WTC11 (cell line): ENCODE data around the gene RTCA. TPM values are rescaled to one million over a fixed set of nuclear protein-coding genes. Genes with fewer than 3 reads are reported as not detected.

Source experiments
- ATAC-seq: fragments of 200-7000 bp; cut with Tn5 transposase; 2 replicates; pipeline ENCODE4 v1.10.0; 2021; ENCODE audit warnings: mild to moderate bottlenecking, moderate library complexity
- CTCF ChIA-PET: fragments of 300-600 bp; sonication (Branson Sonifier 250); formaldehyde crosslinking; loops from one replicate; lab custom pipeline; 2021; ENCODE audit warnings: antibody characterized with exemption; lab: Charles Lee
- POLR2A ChIA-PET: fragments of 350-600 bp; sonication (Branson Sonifier 250); formaldehyde crosslinking; loops from one replicate; lab custom pipeline; 2021; ENCODE audit warnings: antibody characterized with exemption; lab: Charles Lee
- DNase-seq: peaks from one replicate; pipeline ENCODE4 v3.0.0; 2021; ENCODE audit warnings: low spot score
- H3K27ac Mint-ChIP-seq: 2 replicates; pipeline ENCODE4 v1.8.0; 2021; ENCODE audit warnings: mixed read lengths
- H3K27me3 Mint-ChIP-seq: 2 replicates; pipeline ENCODE4 v1.8.0; 2021; ENCODE audit warnings: low read depth, mild to moderate bottlenecking, moderate library complexity, mixed read lengths
- H3K36me3 Mint-ChIP-seq: 2 replicates; pipeline ENCODE4 v1.8.0; 2021; ENCODE audit warnings: mixed read lengths
- H3K4me1 Mint-ChIP-seq: 2 replicates; pipeline ENCODE4 v1.8.0; 2022; ENCODE audit warnings: mixed read lengths
- H3K4me3 Mint-ChIP-seq: 2 replicates; pipeline ENCODE4 v1.8.0; 2021; ENCODE audit warnings: mild to moderate bottlenecking, moderate library complexity, mixed read lengths
- H3K9me3 Mint-ChIP-seq: 2 replicates; pipeline ENCODE4 v1.8.0; 2021; ENCODE audit warnings: mixed read lengths
- ATF1 ChIP-seq: sonication (generic); formaldehyde crosslinking; IDR thresholded peaks from 2 replicates; pipeline ENCODE4 v1.8.1; 2023; ENCODE audit warnings: mild to moderate bottlenecking, moderate library complexity, missing genetic modification reagents
- CREB1 ChIP-seq: sonication (generic); formaldehyde crosslinking; IDR thresholded peaks from 2 replicates; pipeline ENCODE4 v1.8.0; 2023; ENCODE audit warnings: mild to moderate bottlenecking, missing genetic modification reagents
- CREM ChIP-seq: sonication (generic); formaldehyde crosslinking; IDR thresholded peaks from 2 replicates; pipeline ENCODE4 v1.8.1; 2022; ENCODE audit warnings: mild to moderate bottlenecking, missing genetic modification reagents, moderate library complexity
- ELF4 ChIP-seq: sonication (generic); formaldehyde crosslinking; IDR thresholded peaks from 2 replicates; pipeline ENCODE4 v1.8.1; 2022; ENCODE audit warnings: low read depth, mild to moderate bottlenecking, moderate library complexity, missing genetic modification reagents
- GRHL2 ChIP-seq: fragments of 250-450 bp; sonication (Bioruptor Pico); IDR thresholded peaks from 2 replicates; pipeline ENCODE4 v1.8.0; 2022; ENCODE audit warnings: mild to moderate bottlenecking, moderate library complexity; ENCODE audit not compliant: insufficient replicate concordance, severe bottlenecking
- RELA ChIP-seq: sonication (generic); formaldehyde crosslinking; IDR thresholded peaks from 2 replicates; pipeline ENCODE4 v1.8.1; 2022; ENCODE audit warnings: missing genetic modification reagents, mild to moderate bottlenecking, borderline replicate concordance
- SMAD3 ChIP-seq: sonication (generic); formaldehyde crosslinking; IDR thresholded peaks from 2 replicates; pipeline ENCODE4 v1.8.0; 2022; ENCODE audit warnings: missing genetic modification reagents, mild to moderate bottlenecking, borderline replicate concordance
- SOX15 ChIP-seq: fragments of 250-450 bp; sonication (Bioruptor Pico); IDR thresholded peaks from 2 replicates; pipeline ENCODE4 v1.9.0; 2021; ENCODE audit warnings: mild to moderate bottlenecking
- TP53 ChIP-seq: sonication (generic); formaldehyde crosslinking; IDR thresholded peaks from 2 replicates; pipeline ENCODE4 v1.8.1; 2023; ENCODE audit warnings: mild to moderate bottlenecking, missing genetic modification reagents
- ZNF121 ChIP-seq: sonication (generic); formaldehyde crosslinking; IDR thresholded peaks from 2 replicates; pipeline ENCODE4 v1.8.0; 2023; ENCODE audit warnings: missing genetic modification reagents
- total RNA-seq: library from RNA; stranded (reverse); gene quantifications from 3 replicates; pipeline ENCODE4 v1.2.3, GENCODE V29; 2021
- TF ChIP-seq, protein P1 (sequence below): fragments of 250-450 bp; sonication (Bioruptor Pico); IDR thresholded peaks from 2 replicates; pipeline ENCODE4 v1.9.0; 2021; ENCODE audit warnings: mild to moderate bottlenecking, borderline replicate concordance
- TF ChIP-seq, protein P2 (sequence below): sonication (generic); formaldehyde crosslinking; IDR thresholded peaks from 2 replicates; pipeline ENCODE4 v1.8.1; 2023; ENCODE audit warnings: mild to moderate bottlenecking, moderate library complexity, missing genetic modification reagents
- TF ChIP-seq, protein P3 (sequence below): fragments of 250-450 bp; sonication (Bioruptor Pico); IDR thresholded peaks from 2 replicates; pipeline ENCODE4 v2.1.2; 2022; ENCODE audit warnings: mild to moderate bottlenecking, moderate library complexity
- TF ChIP-seq, protein P4 (sequence below): fragments of 250-450 bp; sonication (Bioruptor Pico); IDR thresholded peaks from 2 replicates; pipeline ENCODE4 v1.8.0; 2021; ENCODE audit warnings: mild to moderate bottlenecking
- TF ChIP-seq, protein P5 (sequence below): fragments of 250-450 bp; sonication (Bioruptor Pico); IDR thresholded peaks from 2 replicates; pipeline ENCODE4 v1.9.0; 2021; ENCODE audit warnings: mild to moderate bottlenecking
- TF ChIP-seq, protein P6 (sequence below): sonication (generic); formaldehyde crosslinking; IDR thresholded peaks from 2 replicates; pipeline ENCODE4 v1.8.1; 2022; ENCODE audit warnings: missing genetic modification reagents, borderline replicate concordance
- TF ChIP-seq, protein P7 (sequence below): sonication (generic); formaldehyde crosslinking; conservative IDR thresholded peaks from 2 replicates; pipeline ENCODE4 v1.8.1; 2023; ENCODE audit warnings: mild to moderate bottlenecking, low read depth, missing genetic modification reagents, moderate library complexity

Gene RTCA
- total RNA-seq, 1 experiment from 2014 or later, result 35.7 TPM

DNA sequence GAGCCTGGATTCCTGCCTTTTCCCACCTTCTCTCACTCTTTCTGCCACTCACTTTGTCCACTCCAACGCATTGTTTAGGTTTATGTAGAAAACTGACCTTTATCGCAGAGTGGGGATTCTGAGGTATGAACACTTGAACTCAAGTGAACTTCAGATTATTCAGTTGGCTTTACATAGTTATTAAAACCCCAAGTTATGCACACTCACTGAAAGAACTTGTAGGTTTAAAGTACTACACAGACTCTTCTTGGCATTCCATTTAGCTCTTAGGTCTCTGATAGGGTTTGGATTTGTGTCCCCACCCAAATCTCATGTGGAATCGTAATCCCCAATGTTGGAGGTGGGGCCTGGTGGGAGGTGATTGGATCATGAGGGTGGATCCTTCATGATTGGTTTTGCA, 39.9 kb downstream of the RTCA start (continued):
- TF ChIP-seq, protein P1, sequence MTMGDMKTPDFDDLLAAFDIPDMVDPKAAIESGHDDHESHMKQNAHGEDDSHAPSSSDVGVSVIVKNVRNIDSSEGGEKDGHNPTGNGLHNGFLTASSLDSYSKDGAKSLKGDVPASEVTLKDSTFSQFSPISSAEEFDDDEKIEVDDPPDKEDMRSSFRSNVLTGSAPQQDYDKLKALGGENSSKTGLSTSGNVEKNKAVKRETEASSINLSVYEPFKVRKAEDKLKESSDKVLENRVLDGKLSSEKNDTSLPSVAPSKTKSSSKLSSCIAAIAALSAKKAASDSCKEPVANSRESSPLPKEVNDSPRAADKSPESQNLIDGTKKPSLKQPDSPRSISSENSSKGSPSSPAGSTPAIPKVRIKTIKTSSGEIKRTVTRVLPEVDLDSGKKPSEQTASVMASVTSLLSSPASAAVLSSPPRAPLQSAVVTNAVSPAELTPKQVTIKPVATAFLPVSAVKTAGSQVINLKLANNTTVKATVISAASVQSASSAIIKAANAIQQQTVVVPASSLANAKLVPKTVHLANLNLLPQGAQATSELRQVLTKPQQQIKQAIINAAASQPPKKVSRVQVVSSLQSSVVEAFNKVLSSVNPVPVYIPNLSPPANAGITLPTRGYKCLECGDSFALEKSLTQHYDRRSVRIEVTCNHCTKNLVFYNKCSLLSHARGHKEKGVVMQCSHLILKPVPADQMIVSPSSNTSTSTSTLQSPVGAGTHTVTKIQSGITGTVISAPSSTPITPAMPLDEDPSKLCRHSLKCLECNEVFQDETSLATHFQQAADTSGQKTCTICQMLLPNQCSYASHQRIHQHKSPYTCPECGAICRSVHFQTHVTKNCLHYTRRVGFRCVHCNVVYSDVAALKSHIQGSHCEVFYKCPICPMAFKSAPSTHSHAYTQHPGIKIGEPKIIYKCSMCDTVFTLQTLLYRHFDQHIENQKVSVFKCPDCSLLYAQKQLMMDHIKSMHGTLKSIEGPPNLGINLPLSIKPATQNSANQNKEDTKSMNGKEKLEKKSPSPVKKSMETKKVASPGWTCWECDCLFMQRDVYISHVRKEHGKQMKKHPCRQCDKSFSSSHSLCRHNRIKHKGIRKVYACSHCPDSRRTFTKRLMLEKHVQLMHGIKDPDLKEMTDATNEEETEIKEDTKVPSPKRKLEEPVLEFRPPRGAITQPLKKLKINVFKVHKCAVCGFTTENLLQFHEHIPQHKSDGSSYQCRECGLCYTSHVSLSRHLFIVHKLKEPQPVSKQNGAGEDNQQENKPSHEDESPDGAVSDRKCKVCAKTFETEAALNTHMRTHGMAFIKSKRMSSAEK (CRISPR knock-in tag), result no peak
- no peak for TF ChIP-seq SMAD3
- TF ChIP-seq, all 79 proteins: peak for 0

DNA sequence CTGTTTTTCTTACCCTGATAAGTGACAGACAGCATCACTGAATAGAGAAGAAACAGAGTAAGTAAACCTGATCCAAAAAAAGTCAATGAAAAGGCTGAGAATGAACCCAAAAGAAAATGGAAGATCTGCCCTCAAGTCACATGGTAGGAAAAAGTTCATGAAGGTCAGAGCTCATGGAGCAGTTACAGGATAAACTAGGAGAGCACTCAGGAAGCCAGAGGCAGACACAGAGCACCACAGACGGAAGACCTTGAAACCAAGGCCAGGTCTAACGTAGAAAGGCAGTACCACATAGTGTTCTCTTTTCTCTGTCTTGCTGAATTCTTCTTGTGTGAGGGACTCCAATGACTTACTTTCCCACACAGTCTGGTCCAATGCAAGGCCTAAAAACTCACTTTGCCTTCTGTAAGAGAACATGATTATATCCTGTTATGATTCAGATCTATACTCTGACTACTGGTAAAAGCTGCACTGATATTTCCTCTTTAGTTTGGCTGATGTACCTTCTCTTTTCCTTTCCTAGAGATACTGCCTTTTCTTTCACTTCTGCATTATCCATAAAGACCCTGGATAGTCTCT, 40.8 kb downstream of the RTCA start:
- no peak for DNase-seq
- no peaks in the 10 kb centered on the region for H3K36me3 Mint-ChIP-seq
- no peak for ATAC-seq
- TF ChIP-seq, protein P2, sequence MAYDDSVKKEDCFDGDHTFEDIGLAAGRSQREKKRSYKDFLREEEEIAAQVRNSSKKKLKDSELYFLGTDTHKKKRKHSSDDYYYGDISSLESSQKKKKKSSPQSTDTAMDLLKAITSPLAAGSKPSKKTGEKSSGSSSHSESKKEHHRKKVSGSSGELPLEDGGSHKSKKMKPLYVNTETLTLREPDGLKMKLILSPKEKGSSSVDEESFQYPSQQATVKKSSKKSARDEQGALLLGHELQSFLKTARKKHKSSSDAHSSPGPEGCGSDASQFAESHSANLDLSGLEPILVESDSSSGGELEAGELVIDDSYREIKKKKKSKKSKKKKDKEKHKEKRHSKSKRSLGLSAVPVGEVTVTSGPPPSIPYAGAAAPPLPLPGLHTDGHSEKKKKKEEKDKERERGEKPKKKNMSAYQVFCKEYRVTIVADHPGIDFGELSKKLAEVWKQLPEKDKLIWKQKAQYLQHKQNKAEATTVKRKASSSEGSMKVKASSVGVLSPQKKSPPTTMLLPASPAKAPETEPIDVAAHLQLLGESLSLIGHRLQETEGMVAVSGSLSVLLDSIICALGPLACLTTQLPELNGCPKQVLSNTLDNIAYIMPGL (CRISPR knock-in tag), result no peak
- TF ChIP-seq RELA (CRISPR knock-in tag) (no peak), GRHL2 (no peak), SOX15 (CRISPR knock-in tag) (no peak), ATF1 (no peak), CREB1 (CRISPR knock-in tag) (no peak), TP53 (CRISPR knock-in tag) (no peak), ZNF121 (CRISPR knock-in tag) (no peak), CREM (no peak)
- POLR2A ChIA-PET, result no interaction called here
- no peak overlapping the region for H3K27ac Mint-ChIP-seq
- H3K27me3 Mint-ChIP-seq, result no peaks in the 10 kb centered on the region; the same call in 1 of the 2 replicates
- CTCF ChIA-PET, result no interaction called here
- H3K4me1 Mint-ChIP-seq, result peaks cover 14% of the 10 kb centered on the region
- H3K9me3 Mint-ChIP-seq, result peaks cover 22% of the 10 kb centered on the region
- H3K4me3 Mint-ChIP-seq, result no peak overlapping the region

DNA sequence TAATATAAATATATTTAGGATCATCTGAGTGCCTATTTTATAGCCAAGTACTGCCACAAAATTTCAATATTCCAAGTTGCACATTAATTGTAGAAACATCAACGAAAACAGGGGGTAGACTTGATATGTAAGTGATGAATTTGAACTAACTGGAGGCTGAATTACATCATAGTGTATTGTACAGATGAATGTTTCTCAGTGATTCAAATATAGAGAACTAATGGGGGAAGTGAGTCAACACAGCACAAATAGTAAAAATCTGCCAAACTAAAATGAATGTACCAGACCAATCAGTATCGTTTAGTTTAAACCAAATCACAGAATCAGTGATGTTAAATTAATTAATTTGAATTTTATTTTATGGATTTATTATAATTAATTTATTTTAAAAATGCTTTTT, 42.8 kb downstream of the RTCA start:
- no peak for ATAC-seq
- no peaks in the 10 kb centered on the region for H3K36me3 Mint-ChIP-seq

More for the DNA sequence above, 42.8 kb downstream of the RTCA start:
- DNase-seq, result no peak
- ChIA-PET POLR2A (no interaction called here), CTCF (no interaction called here)
- peaks cover 14% of the 10 kb centered on the region for H3K4me1 Mint-ChIP-seq
- no peaks in the 10 kb centered on the region; the same call in 1 of the 2 replicates for H3K27me3 Mint-ChIP-seq
- TF ChIP-seq, protein P3, sequence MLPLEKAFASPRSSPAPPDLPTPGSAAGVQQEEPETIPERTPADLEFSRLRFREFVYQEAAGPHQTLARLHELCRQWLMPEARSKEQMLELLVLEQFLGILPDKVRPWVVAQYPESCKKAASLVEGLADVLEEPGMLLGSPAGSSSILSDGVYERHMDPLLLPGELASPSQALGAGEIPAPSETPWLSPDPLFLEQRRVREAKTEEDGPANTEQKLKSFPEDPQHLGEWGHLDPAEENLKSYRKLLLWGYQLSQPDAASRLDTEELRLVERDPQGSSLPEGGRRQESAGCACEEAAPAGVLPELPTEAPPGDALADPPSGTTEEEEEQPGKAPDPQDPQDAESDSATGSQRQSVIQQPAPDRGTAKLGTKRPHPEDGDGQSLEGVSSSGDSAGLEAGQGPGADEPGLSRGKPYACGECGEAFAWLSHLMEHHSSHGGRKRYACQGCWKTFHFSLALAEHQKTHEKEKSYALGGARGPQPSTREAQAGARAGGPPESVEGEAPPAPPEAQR (CRISPR knock-in tag), result no peak
- TF ChIP-seq ELF4 (CRISPR knock-in tag), result no peak
- TF ChIP-seq, protein P4, sequence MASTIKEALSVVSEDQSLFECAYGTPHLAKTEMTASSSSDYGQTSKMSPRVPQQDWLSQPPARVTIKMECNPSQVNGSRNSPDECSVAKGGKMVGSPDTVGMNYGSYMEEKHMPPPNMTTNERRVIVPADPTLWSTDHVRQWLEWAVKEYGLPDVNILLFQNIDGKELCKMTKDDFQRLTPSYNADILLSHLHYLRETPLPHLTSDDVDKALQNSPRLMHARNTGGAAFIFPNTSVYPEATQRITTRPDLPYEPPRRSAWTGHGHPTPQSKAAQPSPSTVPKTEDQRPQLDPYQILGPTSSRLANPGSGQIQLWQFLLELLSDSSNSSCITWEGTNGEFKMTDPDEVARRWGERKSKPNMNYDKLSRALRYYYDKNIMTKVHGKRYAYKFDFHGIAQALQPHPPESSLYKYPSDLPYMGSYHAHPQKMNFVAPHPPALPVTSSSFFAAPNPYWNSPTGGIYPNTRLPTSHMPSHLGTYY (CRISPR knock-in tag), result no peak
- TF ChIP-seq, protein P5, sequence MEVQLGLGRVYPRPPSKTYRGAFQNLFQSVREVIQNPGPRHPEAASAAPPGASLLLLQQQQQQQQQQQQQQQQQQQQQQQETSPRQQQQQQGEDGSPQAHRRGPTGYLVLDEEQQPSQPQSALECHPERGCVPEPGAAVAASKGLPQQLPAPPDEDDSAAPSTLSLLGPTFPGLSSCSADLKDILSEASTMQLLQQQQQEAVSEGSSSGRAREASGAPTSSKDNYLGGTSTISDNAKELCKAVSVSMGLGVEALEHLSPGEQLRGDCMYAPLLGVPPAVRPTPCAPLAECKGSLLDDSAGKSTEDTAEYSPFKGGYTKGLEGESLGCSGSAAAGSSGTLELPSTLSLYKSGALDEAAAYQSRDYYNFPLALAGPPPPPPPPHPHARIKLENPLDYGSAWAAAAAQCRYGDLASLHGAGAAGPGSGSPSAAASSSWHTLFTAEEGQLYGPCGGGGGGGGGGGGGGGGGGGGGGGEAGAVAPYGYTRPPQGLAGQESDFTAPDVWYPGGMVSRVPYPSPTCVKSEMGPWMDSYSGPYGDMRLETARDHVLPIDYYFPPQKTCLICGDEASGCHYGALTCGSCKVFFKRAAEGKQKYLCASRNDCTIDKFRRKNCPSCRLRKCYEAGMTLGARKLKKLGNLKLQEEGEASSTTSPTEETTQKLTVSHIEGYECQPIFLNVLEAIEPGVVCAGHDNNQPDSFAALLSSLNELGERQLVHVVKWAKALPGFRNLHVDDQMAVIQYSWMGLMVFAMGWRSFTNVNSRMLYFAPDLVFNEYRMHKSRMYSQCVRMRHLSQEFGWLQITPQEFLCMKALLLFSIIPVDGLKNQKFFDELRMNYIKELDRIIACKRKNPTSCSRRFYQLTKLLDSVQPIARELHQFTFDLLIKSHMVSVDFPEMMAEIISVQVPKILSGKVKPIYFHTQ (CRISPR knock-in tag), result no peak
- TF ChIP-seq, protein P6, sequence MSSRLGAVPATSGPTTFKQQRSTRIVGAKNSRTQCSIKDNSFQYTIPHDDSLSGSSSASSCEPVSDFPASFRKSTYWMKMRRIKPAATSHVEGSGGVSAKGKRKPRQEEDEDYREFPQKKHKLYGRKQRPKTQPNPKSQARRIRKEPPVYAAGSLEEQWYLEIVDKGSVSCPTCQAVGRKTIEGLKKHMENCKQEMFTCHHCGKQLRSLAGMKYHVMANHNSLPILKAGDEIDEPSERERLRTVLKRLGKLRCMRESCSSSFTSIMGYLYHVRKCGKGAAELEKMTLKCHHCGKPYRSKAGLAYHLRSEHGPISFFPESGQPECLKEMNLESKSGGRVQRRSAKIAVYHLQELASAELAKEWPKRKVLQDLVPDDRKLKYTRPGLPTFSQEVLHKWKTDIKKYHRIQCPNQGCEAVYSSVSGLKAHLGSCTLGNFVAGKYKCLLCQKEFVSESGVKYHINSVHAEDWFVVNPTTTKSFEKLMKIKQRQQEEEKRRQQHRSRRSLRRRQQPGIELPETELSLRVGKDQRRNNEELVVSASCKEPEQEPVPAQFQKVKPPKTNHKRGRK (CRISPR knock-in tag), result no peak
- TF ChIP-seq, protein P7, sequence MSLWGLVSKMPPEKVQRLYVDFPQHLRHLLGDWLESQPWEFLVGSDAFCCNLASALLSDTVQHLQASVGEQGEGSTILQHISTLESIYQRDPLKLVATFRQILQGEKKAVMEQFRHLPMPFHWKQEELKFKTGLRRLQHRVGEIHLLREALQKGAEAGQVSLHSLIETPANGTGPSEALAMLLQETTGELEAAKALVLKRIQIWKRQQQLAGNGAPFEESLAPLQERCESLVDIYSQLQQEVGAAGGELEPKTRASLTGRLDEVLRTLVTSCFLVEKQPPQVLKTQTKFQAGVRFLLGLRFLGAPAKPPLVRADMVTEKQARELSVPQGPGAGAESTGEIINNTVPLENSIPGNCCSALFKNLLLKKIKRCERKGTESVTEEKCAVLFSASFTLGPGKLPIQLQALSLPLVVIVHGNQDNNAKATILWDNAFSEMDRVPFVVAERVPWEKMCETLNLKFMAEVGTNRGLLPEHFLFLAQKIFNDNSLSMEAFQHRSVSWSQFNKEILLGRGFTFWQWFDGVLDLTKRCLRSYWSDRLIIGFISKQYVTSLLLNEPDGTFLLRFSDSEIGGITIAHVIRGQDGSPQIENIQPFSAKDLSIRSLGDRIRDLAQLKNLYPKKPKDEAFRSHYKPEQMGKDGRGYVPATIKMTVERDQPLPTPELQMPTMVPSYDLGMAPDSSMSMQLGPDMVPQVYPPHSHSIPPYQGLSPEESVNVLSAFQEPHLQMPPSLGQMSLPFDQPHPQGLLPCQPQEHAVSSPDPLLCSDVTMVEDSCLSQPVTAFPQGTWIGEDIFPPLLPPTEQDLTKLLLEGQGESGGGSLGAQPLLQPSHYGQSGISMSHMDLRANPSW (CRISPR knock-in tag), result no peak
- H3K4me3 Mint-ChIP-seq, result no peak overlapping the region
- H3K27ac Mint-ChIP-seq, result no peak overlapping the region
- peaks cover 22% of the 10 kb centered on the region for H3K9me3 Mint-ChIP-seq
